Activated naive CD8-positive, alpha-beta T cell treated with anti-CD3 and anti-CD28 coated beads, Interleukin-2, amount 10 ng/mL, durations not matched to agents 7 days and 5 days (primary cell): ENCODE measurements around the gene BRICD5. TPM values are rescaled to one million over a fixed set of nuclear protein-coding genes. Genes with fewer than 3 reads are reported as not detected.

Source experiments
- ATAC-seq: fragments of 150-1000 bp; cut with Tn5 transposase; one replicate; pipeline ENCODE4 v1.10.0; 2021; ENCODE audit warnings: low read depth, moderate library complexity
- POLR2A ChIA-PET: fragments of 350-600 bp; sonication (Branson Sonifier 250); formaldehyde crosslinking; loops from one replicate; lab custom pipeline; 2021; ENCODE audit warnings: antibody characterized with exemption; lab: Charles Lee
- DNase-seq: peaks from one replicate; pipeline ENCODE4 v3.0.0; 2021
- H3K27ac Mint-ChIP-seq: one replicate; pipeline ENCODE4 v1.8.0; 2022; ENCODE audit warnings: mild to moderate bottlenecking, mixed read lengths
- H3K27me3 Mint-ChIP-seq: one replicate; pipeline ENCODE4 v1.8.0; 2022; ENCODE audit warnings: mild to moderate bottlenecking, moderate library complexity, mixed read lengths
- H3K36me3 Mint-ChIP-seq: one replicate; pipeline ENCODE4 v1.8.0; 2021; ENCODE audit warnings: mild to moderate bottlenecking, mixed read lengths
- H3K4me1 Mint-ChIP-seq: one replicate; pipeline ENCODE4 v1.8.0; 2021; ENCODE audit warnings: mixed read lengths
- H3K4me3 Mint-ChIP-seq: one replicate; pipeline ENCODE4 v1.8.0; 2022; ENCODE audit warnings: mild to moderate bottlenecking, moderate library complexity, mixed read lengths
- H3K9me3 Mint-ChIP-seq: one replicate; pipeline ENCODE4 v1.8.0; 2021; ENCODE audit warnings: mixed read lengths
- total RNA-seq, 2 experiments: library from RNA; stranded (reverse); gene quantifications; one replicate each; pipeline ENCODE4 v1.2.3, GENCODE V29; 2021

BRICD5 gene
- total RNA-seq, 2 experiments from 2014 or later, result 17.3 to 18.4 TPM

DNA sequence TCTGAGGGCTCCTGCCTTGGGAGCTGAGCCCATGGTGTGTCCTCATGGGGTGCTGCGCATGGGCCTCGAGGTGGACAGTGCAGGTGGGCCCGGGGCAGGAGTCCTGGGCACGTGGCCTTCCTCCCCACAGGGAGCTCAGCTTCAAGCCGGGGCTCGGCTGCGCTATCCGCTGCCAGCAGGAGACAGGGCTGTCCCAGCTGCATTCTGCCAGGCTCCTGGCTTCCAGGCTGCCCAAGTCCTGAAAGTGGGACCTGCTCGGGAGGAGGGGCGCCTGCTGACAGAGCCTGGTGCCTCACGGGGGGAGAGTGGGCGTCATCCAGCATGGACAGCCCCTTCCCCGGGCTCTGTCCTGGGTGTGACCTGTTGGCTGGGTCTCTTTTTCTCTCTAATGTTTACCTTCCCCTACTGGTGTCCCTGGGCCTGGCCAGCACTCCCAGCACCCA, 48.0 kb downstream of the BRICD5 start:
- no peak overlapping the region for H3K27ac Mint-ChIP-seq
- H3K4me1 Mint-ChIP-seq, result peaks cover 3% of the 10 kb centered on the region
- DNase-seq (no peak), ATAC-seq (no peak)
- H3K27me3 Mint-ChIP-seq, result no peaks in the 10 kb centered on the region
- H3K4me3 Mint-ChIP-seq, result no peak overlapping the region
- POLR2A ChIA-PET, result no interaction called here
- peaks cover 18% of the 10 kb centered on the region for H3K36me3 Mint-ChIP-seq
- H3K9me3 Mint-ChIP-seq, result no peaks in the 10 kb centered on the region

DNA sequence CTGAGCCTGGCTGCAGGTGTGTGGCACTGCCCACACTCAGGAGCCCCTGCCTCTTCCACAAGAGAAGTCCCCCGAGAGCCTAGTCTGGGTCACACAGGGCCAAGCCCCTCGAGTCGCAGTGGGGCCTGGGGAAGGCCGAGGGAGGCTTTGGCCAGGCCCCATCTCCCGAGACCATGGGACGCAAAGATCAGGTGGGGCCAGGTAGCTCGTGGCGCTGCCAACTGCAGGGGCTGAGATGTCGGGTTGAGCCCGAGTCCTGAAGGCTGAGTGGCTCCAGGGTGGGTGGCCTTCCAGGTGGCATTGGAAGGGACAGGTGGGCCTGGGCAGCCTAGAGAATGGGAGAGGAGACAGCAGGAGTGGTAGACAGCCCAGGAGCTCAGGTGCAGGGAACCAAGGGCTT, 48.8 kb downstream of the BRICD5 start:
- peaks cover 18% of the 10 kb centered on the region for H3K36me3 Mint-ChIP-seq
- POLR2A ChIA-PET, result no interaction called here
- no peaks in the 10 kb centered on the region for H3K9me3 Mint-ChIP-seq
- no peak overlapping the region for H3K27ac Mint-ChIP-seq
- H3K27me3 Mint-ChIP-seq, result no peaks in the 10 kb centered on the region
- peaks cover 9% of the 10 kb centered on the region for H3K4me1 Mint-ChIP-seq
- no peak overlapping the region for H3K4me3 Mint-ChIP-seq
- DNase-seq (no peak), ATAC-seq (no peak)

- DNase-seq (no peak), ATAC-seq (no peak)
- POLR2A ChIA-PET, result no interaction called here
- no peak overlapping the region for H3K27ac Mint-ChIP-seq
- no peaks in the 10 kb centered on the region for H3K27me3 Mint-ChIP-seq
- peaks cover 17% of the 10 kb centered on the region for H3K36me3 Mint-ChIP-seq
- peaks cover 16% of the 10 kb centered on the region for H3K4me1 Mint-ChIP-seq
- H3K4me3 Mint-ChIP-seq, result no peak overlapping the region
- no peaks in the 10 kb centered on the region for H3K9me3 Mint-ChIP-seq
Observed at GRCh38 chr16:2160915-2161551, 49.6 kb downstream of the BRICD5 start.

Other genes with a start within 250 kb of the BRICD5 start
- 1,000 to 10,000 TPM; 2,404 to 2,409 TPM for gene RPS2, start 246.0 kb downstream of the BRICD5 start, total RNA-seq
- gene RNF151, start 244.0 kb downstream of the BRICD5 start, total RNA-seq, result not detected
- gene TBL3, start 238.8 kb downstream of the BRICD5 start, total RNA-seq, result 10 to 100 TPM; 29.4 to 30.7 TPM
- 1 to 10 TPM in 1 of 2 experiments, under 1 TPM in 1; 0.58 to 1.8 TPM for gene NOXO1, start 229.4 kb downstream of the BRICD5 start, total RNA-seq
- gene GFER, start 226.7 kb downstream of the BRICD5 start, total RNA-seq, result 10 to 100 TPM; 28.8 to 31.9 TPM
- gene SYNGR3, start 220.9 kb downstream of the BRICD5 start, total RNA-seq, result 1 to 10 TPM; 2.0 to 2.2 TPM
- gene ZNF598, start 201.0 kb downstream of the BRICD5 start, total RNA-seq, result 10 to 100 TPM; 67.8 to 77.1 TPM
- under 1 TPM in 1 of 2 experiments, not detected in 1; 0.42 TPM for gene NPW, start 191.1 kb downstream of the BRICD5 start, total RNA-seq
- gene NHERF2, start 184.0 kb downstream of the BRICD5 start, total RNA-seq, result 1 to 10 TPM; 4.2 to 4.3 TPM
- gene NTHL1, start 163.0 kb downstream of the BRICD5 start, total RNA-seq, result 10 to 100 TPM; 19.4 to 20.7 TPM
- 100 to 1,000 TPM; 113 to 125 TPM for gene TSC2, start 162.9 kb downstream of the BRICD5 start, total RNA-seq
- gene PKD1, start 75.0 kb downstream of the BRICD5 start, total RNA-seq, result 10 to 100 TPM; 95.5 to 97.3 TPM
- under 1 TPM; 0.40 to 0.69 TPM for gene RAB26, start 62.2 kb downstream of the BRICD5 start, total RNA-seq
- 10 to 100 TPM; 50.2 to 51.8 TPM for gene TRAF7, start 55.1 kb downstream of the BRICD5 start, total RNA-seq
- 1 to 10 TPM in 1 of 2 experiments, under 1 TPM in 1; 0.88 to 1.1 TPM for gene CASKIN1, start 14.3 kb downstream of the BRICD5 start, total RNA-seq
- gene MLST8, start 5.4 kb downstream of the BRICD5 start, total RNA-seq, result 10 to 100 TPM; 32.1 to 33.1 TPM
- gene PGP, start 4.0 kb upstream of the BRICD5 start, total RNA-seq, result 10 to 100 TPM; 22.6 to 23.2 TPM
- 10 to 100 TPM; 34.1 to 34.8 TPM for gene E4F1, start 12.7 kb upstream of the BRICD5 start, total RNA-seq
- gene DNASE1L2, start 25.6 kb upstream of the BRICD5 start, total RNA-seq, result 1 to 10 TPM; 2.2 to 3.2 TPM
- gene ECI1, start 40.7 kb upstream of the BRICD5 start, total RNA-seq, result 10 to 100 TPM; 37.4 to 38.0 TPM
- gene RNPS1, start 57.3 kb upstream of the BRICD5 start, total RNA-seq, result 100 to 1,000 TPM; 212 to 220 TPM
- gene ABCA3, start 129.9 kb upstream of the BRICD5 start, total RNA-seq, result 1 to 10 TPM; 7.8 to 8.3 TPM
- gene CCNF, start 218.6 kb upstream of the BRICD5 start, total RNA-seq, result 10 to 100 TPM; 67.7 to 70.5 TPM
- 10 to 100 TPM; 16.0 to 17.8 TPM for gene TEDC2, start 249.2 kb upstream of the BRICD5 start, total RNA-seq